ENCODE results near the gene SH3D19. TPM values are rescaled to one million over a fixed set of nuclear protein-coding genes. Genes with fewer than 3 reads are reported as not detected.

SH3D19 gene
- total RNA-seq, 1 experiment from 2014 or later = 41.7 TPM

DNA sequence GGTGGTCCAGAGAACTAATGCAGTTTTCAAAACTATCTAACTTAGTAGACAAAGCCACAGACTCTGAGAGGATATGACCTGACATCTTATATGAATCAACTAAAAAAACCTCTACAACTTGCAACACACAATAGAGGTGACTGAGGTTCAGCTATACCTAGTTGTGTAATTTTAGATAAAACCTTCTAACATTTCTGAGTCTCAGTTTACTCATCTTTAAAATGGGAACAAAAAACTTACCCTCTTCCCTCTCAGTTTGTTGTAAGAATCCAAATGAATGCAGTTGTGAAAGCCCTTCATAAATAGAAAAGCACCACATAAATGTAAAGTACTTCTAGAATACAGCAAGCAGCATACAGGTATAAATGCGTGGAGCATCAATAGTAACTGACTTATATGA lies 5.9 kb downstream of the SH3D19 start:
- Histone ChIP-seq H2AFZ (no peak overlapping the region), H3K79me2 (ENCODE audit: low read depth) (peaks cover 91% of the 10 kb centered on the region), H3F3A (ENCODE audit: insufficient read depth, low read depth) (peaks cover 24% of the 10 kb centered on the region), H3K4me2 (no peak overlapping the region), H3K9me2 (ENCODE audit: insufficient read depth) (no peaks in the 10 kb centered on the region), H3K27me3 (ENCODE audit: insufficient read depth, low read depth) (no peaks in the 10 kb centered on the region), H4K20me1 (ENCODE audit: insufficient read depth) (no peaks in the 10 kb centered on the region), H3K4me3 (no peak overlapping the region), H3K36me3 (ENCODE audit: low read depth) (no peaks in the 10 kb centered on the region), H3K4me1 (replicated peaks; ENCODE audit: insufficient read depth) (peaks cover 48% of the 10 kb centered on the region), H3K9me3 (ENCODE audit: insufficient read depth, low read depth) (no peaks in the 10 kb centered on the region), H3K27ac (no peak overlapping the region)
- POLR2A ChIA-PET (ENCODE audit: unreplicated experiment) = no interaction called here
- no peak for TF ChIP-seq EZH2 (IDR thresholded peaks at IDR 0.05; ENCODE audit: low read depth)
- TF ChIP-seq, protein P1, sequence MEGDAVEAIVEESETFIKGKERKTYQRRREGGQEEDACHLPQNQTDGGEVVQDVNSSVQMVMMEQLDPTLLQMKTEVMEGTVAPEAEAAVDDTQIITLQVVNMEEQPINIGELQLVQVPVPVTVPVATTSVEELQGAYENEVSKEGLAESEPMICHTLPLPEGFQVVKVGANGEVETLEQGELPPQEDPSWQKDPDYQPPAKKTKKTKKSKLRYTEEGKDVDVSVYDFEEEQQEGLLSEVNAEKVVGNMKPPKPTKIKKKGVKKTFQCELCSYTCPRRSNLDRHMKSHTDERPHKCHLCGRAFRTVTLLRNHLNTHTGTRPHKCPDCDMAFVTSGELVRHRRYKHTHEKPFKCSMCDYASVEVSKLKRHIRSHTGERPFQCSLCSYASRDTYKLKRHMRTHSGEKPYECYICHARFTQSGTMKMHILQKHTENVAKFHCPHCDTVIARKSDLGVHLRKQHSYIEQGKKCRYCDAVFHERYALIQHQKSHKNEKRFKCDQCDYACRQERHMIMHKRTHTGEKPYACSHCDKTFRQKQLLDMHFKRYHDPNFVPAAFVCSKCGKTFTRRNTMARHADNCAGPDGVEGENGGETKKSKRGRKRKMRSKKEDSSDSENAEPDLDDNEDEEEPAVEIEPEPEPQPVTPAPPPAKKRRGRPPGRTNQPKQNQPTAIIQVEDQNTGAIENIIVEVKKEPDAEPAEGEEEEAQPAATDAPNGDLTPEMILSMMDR (conservative IDR thresholded peaks at IDR 0.05) = no peak
- no peak for DNase-seq
- CTCF ChIA-PET = no interaction called here
- no TSS peak for BruUV-seq (replicated peaks)
- intact Hi-C loops (cut with micrococcal nuclease; ENCODE audit: unreplicated experiment) = no loop called here

DNA sequence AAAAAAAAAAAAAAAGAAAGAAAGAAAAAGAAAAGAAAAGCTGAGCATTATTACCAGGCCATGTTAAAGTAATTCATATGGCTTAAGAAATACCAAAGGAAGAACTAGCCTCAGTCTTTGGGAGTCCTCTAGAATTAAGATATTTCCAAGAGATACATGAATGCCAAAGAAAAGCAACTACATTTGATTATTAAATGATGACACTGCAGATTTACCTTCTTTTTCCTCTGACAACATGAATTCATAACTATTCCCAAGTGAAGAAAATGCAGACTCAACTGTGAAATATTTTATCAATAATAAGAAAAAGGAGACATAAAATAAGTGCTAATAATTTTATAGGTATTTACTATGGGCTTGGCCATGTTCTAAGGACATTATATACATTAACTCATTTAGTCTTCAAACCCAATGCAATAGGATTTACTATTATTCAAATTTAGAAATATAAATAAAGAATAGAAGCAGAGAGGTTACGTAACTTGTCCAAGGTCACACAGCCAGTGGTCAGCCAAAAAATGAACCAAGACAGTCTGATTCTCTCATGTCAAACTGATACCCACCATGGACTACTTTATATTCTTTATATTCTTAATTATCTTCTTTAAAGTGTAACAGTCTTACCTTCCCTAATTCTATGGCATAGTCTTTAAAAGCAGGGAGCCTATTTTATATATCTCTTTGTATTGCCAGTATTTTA lies 6.9 kb downstream of the SH3D19 start:
- CTCF ChIA-PET = interaction anchor here (0.6 kb wide), 1 partner anchor 28 kb away, joined by 5 read pairs; no protein-coding TSS in a partner anchor
- no peaks in the 10 kb centered on the region for H3K27me3 ChIP-seq (ENCODE audit: insufficient read depth, low read depth)
- H3K9me2 ChIP-seq (ENCODE audit: insufficient read depth) = no peaks in the 10 kb centered on the region
- no peaks in the 10 kb centered on the region for H4K20me1 ChIP-seq (ENCODE audit: insufficient read depth)
- H3K4me2 ChIP-seq = no peak overlapping the region
- intact Hi-C loops (cut with micrococcal nuclease; ENCODE audit: unreplicated experiment) = no loop called here
- no peak for DNase-seq
- H3K4me1 ChIP-seq (replicated peaks; ENCODE audit: insufficient read depth) = peaks cover 53% of the 10 kb centered on the region
- peaks cover 91% of the 10 kb centered on the region for H3K79me2 ChIP-seq (ENCODE audit: low read depth)
- H2AFZ ChIP-seq = no peak overlapping the region
- BruUV-seq (replicated peaks) = no TSS peak
- POLR2A ChIA-PET (ENCODE audit: unreplicated experiment) = no interaction called here
- H3K27ac ChIP-seq = no peak overlapping the region
- H3K9me3 ChIP-seq (ENCODE audit: insufficient read depth, low read depth) = no peaks in the 10 kb centered on the region
- H3K4me3 ChIP-seq = no peak overlapping the region
- no peaks in the 10 kb centered on the region for H3K36me3 ChIP-seq (ENCODE audit: low read depth)
- peaks cover 22% of the 10 kb centered on the region for H3F3A ChIP-seq (ENCODE audit: insufficient read depth, low read depth)
- no peak for TF ChIP-seq EZH2 (IDR thresholded peaks at IDR 0.05; ENCODE audit: low read depth)
- TF ChIP-seq, protein P1 (conservative IDR thresholded peaks at IDR 0.05) = no peak

DNA sequence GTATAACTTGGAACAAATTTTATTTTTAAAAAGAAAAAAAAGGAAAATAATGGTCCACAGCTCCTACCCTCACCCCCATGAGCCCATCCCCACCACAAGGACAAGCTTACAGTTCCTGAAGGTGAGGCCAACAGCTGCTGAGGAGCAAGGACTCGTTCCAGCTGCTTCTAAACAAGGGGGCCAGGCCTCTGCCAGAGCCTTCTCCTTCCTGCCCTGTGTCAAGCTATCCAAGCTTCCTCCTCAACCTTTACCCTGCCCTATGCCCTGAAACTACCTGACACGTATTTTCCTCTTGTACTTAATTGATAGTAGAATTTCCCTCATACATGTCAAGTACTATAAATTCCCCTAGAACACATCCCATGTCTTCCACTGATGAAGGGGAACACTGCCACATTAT lies 8.8 kb downstream of the SH3D19 start:
- Histone ChIP-seq H2AFZ (no peak overlapping the region), H3K36me3 (ENCODE audit: low read depth) (no peaks in the 10 kb centered on the region), H3K9me2 (ENCODE audit: insufficient read depth) (no peaks in the 10 kb centered on the region), H3K79me2 (ENCODE audit: low read depth) (peaks cover 87% of the 10 kb centered on the region), H3K27me3 (ENCODE audit: insufficient read depth, low read depth) (no peaks in the 10 kb centered on the region), H4K20me1 (ENCODE audit: insufficient read depth) (peaks cover 3% of the 10 kb centered on the region; the same call in 1 of the 2 replicates), H3K4me2 (no peak overlapping the region), H3K27ac (0 out of 2 replicates have a peak overlapping the region, but pooled peaks have one; percentile 26), H3F3A (ENCODE audit: insufficient read depth, low read depth) (peaks cover 23% of the 10 kb centered on the region), H3K4me1 (replicated peaks; ENCODE audit: insufficient read depth) (peaks cover 49% of the 10 kb centered on the region), H3K4me3 (no peak overlapping the region), H3K9me3 (ENCODE audit: insufficient read depth, low read depth) (no peaks in the 10 kb centered on the region)
- TF ChIP-seq EZH2 (IDR thresholded peaks at IDR 0.05; ENCODE audit: low read depth) = no peak
- TF ChIP-seq, protein P1 (conservative IDR thresholded peaks at IDR 0.05) = no peak
- no TSS peak for BruUV-seq (replicated peaks)
- POLR2A ChIA-PET (ENCODE audit: unreplicated experiment) = interaction anchor here (0.6 kb wide), 1 partner anchor 167 kb away, joined by 4 read pairs; no protein-coding TSS in a partner anchor
- intact Hi-C loops (cut with micrococcal nuclease; ENCODE audit: unreplicated experiment) = no loop called here
- DNase-seq = no peak
- CTCF ChIA-PET = no interaction called here

All from PC-9 (cell line).